MM.1S (cell line): ENCODE measurements around the gene PCDH9.

Experiments used
- CTCF ChIP-seq: fragments of 300-600 bp; sonication (generic); IDR thresholded peaks from 2 replicates; pipeline ENCODE4 v1.5.1; 2016; ENCODE audit warnings: antibody characterized with exemption, low read length, mixed read lengths
- EZH2 ChIP-seq: fragments of 300-600 bp; sonication (generic); optimal IDR thresholded peaks from 2 replicates; pipeline ENCODE3; 2017; ENCODE audit warnings: low read depth, mild to moderate bottlenecking, antibody characterized with exemption, low read length, mixed read lengths
- EZH2phosphoT487 ChIP-seq: fragments of 300-600 bp; sonication (generic); IDR thresholded peaks from 2 replicates; pipeline ENCODE4 v1.6.1; 2018; ENCODE audit warnings: antibody characterized with exemption, low read length

DNA sequence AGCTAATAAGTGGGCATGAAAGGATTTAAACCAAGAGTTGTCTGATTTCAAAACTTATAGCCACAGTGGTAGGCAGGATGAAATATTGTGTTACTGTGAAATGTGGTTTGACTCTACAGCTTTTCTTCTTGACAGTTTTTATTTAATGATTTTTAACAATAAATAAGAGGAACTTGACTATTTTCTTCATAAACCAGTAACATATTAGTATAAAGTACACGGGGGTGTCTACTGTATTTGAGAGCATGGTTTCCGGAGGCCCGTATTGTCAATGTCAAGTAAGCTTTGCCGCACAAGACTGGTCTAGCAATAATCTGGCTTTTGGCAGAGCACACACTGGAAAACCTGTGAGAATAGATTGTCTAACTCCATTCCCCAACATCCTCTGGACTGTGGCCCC, 894.5 kb downstream of the PCDH9 start:
- TF ChIP-seq CTCF: no peak
- no peak for TF ChIP-seq EZH2
- TF ChIP-seq EZH2phosphoT487: no peak
